T-helper 2 cell treated with Interferon-gamma antibody and Interleukin-4, amounts not matched to agents 5 μg/mL and 100 μg/mL, for 36 hours (primary cell): ENCODE data around the gene OBSCN.
A peak's percentile ranks its signal among the peaks of the same experiment; 100 is the strongest.

Source experiments
- DNase-seq: peaks from one replicate; pipeline ENCODE4 v3.0.0; 2021; ENCODE audit warnings: low spot score
- H3K27ac Mint-ChIP-seq: one replicate; pipeline ENCODE4 v1.8.0; 2021; ENCODE audit warnings: mild to moderate bottlenecking, mixed read lengths
- H3K27me3 Mint-ChIP-seq: one replicate; pipeline ENCODE4 v1.8.0; 2021; ENCODE audit warnings: low read depth, mixed read lengths
- H3K36me3 Mint-ChIP-seq: one replicate; pipeline ENCODE4 v1.8.0; 2021; ENCODE audit warnings: low read depth, mixed read lengths
- H3K4me1 Mint-ChIP-seq: one replicate; pipeline ENCODE4 v1.8.0; 2021; ENCODE audit warnings: low read depth, mixed read lengths
- H3K4me3 Mint-ChIP-seq: one replicate; pipeline ENCODE4 v1.8.0; 2022; ENCODE audit warnings: mild to moderate bottlenecking, moderate library complexity, mixed read lengths
- H3K9me3 Mint-ChIP-seq: one replicate; pipeline ENCODE4 v1.8.0; 2021; ENCODE audit warnings: mixed read lengths

Gene OBSCN

DNA sequence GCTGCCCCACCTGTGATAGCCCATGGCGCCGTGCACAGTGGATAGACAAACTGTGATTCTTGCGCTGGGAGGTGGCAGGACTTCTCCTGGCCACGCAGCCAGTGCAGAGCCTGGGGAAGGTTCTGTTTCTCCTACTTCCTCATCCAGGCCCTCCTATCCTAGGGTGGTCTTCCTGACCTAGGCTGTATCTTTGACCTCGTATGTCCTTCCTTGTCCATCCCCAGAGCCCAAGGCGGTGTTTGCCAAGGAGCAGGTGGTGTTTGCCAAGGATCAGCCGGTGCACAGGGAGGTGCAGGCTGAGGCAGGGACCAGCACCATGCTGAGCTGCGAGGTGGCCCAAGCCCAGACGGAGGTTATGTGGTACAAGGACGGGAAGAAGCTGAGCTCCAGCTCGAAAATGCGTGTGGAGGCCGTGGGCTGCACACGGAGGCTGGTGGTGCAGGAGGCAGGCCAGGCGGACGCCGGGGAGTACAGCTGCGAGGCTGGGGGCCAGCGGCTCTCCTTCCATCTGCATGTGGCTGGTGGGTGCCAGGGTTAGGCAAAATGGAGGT lies 63.9 kb downstream of the OBSCN start:
- Mint-ChIP-seq H3K36me3 (no peaks in the 10 kb centered on the region), H3K27ac (no peak overlapping the region), H3K27me3 (no peaks in the 10 kb centered on the region), H3K4me3 (no peak overlapping the region), H3K4me1 (peaks cover 9% of the 10 kb centered on the region), H3K9me3 (no peaks in the 10 kb centered on the region)
- DNase-seq, result no peak

DNA sequence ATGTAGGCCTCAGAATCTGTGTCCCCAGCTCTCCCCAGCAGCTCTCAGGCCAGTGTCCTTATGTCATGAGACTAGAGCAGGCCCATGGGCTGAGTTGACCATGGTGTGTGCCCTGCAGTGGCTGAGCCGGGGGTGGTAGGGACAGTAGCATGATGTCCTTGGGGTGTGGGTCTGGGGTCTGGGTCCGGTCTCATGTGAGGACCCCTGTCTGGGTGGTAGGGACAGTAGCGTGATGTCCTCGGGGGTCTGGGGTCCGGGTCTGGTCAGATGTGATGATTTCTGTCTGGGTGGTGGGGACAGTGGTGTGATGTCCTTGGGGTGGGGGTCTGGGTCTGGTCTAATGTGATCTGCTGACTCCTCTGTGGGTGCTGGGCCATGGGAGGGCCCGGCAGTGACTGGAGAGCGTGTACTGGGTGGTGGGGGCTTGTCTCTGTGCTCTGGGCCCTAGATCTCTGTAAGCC lies 64.5 kb downstream of the OBSCN start:
- no peak overlapping the region for H3K4me3 Mint-ChIP-seq
- no peaks in the 10 kb centered on the region for H3K36me3 Mint-ChIP-seq
- no peaks in the 10 kb centered on the region for H3K9me3 Mint-ChIP-seq
- H3K27me3 Mint-ChIP-seq, result no peaks in the 10 kb centered on the region
- no peak for DNase-seq
- H3K4me1 Mint-ChIP-seq, result peaks cover 9% of the 10 kb centered on the region
- no peak overlapping the region for H3K27ac Mint-ChIP-seq

DNA sequence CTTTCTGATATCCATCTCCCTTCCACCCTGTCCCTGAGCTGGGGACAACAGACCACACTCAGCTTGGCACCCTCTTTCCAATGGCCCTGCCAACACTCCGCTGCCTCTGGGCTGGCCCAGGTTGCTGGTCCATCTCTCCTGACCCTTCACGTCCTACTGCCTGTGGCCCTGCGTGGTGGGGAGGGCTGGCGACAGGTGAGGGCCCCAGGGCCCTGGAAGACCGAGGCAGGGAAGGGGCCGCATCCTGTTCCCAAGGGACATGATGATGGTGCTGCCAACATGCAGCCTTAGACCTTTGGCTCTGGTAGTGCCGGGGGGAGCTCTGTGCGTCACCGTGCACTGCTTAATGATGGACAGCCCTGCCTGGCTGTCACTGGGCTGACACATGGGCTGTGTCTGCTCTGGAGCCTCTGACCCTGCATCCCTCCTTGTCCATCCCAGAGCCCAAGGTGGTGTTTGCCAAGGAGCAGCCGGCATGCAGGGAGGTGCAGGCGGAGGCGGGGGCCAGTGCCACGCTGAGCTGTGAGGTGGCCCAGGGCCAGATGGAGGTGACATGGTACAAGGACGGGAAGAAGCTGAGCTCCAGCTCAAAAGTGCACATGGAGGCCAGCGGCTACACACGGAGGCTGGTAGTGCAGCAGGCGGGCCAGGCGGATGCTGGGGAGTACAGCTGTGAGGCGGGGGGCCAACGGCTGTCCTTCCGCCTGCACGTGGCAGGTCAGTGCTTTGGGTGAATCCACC lies 65.2 kb downstream of the OBSCN start:
- H3K4me3 Mint-ChIP-seq, result no peak overlapping the region
- no peak overlapping the region for H3K27ac Mint-ChIP-seq
- H3K4me1 Mint-ChIP-seq, result peaks cover 6% of the 10 kb centered on the region
- no peaks in the 10 kb centered on the region for H3K27me3 Mint-ChIP-seq
- H3K36me3 Mint-ChIP-seq, result no peaks in the 10 kb centered on the region
- DNase-seq, result no peak
- no peaks in the 10 kb centered on the region for H3K9me3 Mint-ChIP-seq

DNA sequence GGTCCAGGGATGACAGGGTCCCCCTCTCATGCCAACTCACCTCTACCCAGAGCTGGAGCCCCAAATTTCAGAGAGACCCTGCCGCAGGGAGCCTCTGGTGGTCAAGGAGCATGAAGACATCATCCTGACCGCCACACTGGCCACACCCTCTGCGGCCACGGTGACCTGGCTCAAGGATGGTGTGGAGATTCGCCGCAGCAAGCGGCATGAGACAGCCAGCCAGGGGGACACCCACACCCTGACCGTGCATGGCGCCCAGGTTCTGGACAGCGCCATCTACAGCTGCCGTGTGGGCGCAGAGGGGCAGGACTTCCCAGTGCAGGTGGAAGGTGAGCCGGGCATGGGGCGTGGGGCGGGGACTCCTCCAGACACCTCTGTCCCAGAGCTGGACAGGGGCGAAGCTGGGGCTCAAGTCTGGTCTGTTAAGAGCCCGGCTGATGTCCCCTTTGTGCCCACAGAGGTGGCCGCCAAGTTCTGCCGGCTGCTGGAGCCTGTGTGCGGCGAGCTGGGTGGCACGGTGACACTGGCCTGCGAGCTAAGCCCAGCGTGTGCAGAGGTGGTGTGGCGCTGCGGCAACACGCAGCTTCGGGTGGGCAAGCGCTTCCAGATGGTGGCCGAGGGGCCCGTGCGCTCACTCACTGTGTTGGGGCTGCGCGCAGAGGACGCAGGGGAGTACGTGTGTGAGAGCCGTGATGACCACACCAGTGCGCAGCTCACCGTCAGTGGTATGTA lies 66.0 kb downstream of the OBSCN start:
- Mint-ChIP-seq H3K27ac (no peak overlapping the region), H3K4me3 (no peak overlapping the region), H3K36me3 (no peaks in the 10 kb centered on the region), H3K9me3 (no peaks in the 10 kb centered on the region), H3K4me1 (peaks cover 6% of the 10 kb centered on the region), H3K27me3 (no peaks in the 10 kb centered on the region)
- no peak for DNase-seq

DNA sequence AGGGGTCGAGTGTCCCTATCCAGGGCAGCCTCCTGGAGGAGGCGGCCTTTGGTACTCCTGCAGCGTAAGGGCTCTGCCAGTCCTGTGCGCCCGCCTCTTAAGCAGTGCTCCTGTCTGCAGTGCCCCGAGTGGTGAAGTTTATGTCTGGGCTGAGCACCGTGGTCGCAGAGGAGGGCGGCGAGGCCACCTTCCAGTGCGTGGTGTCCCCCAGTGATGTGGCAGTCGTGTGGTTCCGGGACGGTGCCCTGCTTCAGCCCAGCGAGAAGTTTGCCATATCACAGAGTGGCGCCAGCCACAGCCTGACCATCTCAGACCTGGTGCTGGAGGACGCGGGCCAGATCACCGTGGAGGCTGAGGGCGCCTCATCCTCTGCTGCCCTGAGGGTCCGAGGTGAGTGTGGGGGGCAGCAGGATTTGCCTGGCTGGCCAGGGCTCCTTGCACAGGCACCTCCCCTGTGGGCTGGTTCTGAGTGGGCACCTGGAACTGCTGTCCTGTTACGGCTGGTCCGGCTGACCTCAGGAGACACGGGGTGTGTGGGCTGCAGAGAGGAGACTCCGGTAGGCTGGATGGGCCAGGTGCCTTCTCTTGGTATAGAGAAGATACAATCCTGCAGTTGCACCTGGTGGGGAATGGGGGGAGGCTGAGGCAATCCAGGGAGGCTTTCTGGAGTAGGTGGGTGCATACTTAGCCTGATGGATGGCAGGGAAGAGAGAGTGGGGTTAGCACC lies 66.8 kb downstream of the OBSCN start:
- H3K27ac Mint-ChIP-seq, result peak overlapping the region; percentile 52
- no peaks in the 10 kb centered on the region for H3K9me3 Mint-ChIP-seq
- H3K27me3 Mint-ChIP-seq, result no peaks in the 10 kb centered on the region
- peak overlapping the region; percentile 76 for H3K4me3 Mint-ChIP-seq
- H3K4me1 Mint-ChIP-seq, result peaks cover 6% of the 10 kb centered on the region
- DNase-seq, result no peak
- no peaks in the 10 kb centered on the region for H3K36me3 Mint-ChIP-seq

DNA sequence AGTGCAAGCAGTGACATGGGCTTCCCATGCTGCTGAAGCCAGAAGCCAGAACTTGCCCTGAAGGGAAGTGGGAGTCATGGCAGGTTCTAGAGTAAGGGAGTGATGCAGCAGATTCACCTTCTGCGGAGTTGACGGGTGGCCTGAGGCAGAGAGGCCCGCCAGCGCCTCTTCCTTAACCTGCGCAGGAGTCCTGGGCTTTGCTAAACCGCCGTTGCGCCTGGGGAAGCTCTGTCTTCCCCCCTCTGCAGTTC lies 67.3 kb downstream of the OBSCN start:
- H3K27me3 Mint-ChIP-seq, result no peaks in the 10 kb centered on the region
- H3K27ac Mint-ChIP-seq, result peak overlapping the region; percentile 52
- peak overlapping the region; percentile 76 for H3K4me3 Mint-ChIP-seq
- no peaks in the 10 kb centered on the region for H3K36me3 Mint-ChIP-seq
- peaks cover 6% of the 10 kb centered on the region for H3K4me1 Mint-ChIP-seq
- DNase-seq, result no peak
- H3K9me3 Mint-ChIP-seq, result no peaks in the 10 kb centered on the region

DNA sequence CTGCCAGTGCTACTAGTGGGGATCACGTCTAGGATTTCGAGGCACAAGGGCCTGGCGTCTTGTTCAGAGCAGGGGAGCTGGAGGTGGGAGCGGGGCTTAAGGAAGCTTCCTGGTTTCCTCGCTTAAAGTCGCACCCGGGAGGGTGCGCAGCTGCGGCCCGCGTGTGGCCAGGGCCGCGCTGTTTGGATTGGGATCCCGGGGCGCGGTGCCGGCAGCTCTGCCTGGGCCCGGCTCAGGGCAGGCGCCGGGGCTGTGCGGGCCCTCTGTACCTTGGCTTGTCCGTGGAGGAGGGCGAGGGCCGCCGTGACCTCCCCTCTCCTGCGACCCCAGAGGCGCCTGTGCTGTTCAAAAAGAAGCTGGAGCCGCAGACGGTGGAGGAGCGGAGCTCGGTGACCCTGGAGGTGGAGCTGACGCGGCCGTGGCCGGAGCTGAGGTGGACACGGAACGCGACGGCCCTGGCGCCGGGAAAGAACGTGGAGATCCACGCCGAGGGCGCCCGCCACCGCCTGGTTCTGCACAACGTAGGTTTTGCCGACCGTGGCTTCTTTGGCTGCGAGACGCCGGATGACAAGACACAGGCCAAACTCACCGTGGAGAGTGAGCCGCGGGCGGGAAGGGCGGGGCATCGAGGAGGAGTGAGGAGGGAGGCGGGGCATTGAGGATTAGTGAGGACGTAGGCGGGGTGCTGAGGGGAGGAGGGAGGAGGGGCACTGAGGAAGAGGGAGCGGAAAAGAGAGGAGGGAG lies 67.8 kb downstream of the OBSCN start:
- H3K4me3 Mint-ChIP-seq, result peak overlapping the region; percentile 76
- H3K9me3 Mint-ChIP-seq, result no peaks in the 10 kb centered on the region
- peak overlapping the region; percentile 52 for H3K27ac Mint-ChIP-seq
- peaks cover 6% of the 10 kb centered on the region for H3K4me1 Mint-ChIP-seq
- no peaks in the 10 kb centered on the region for H3K27me3 Mint-ChIP-seq
- no peaks in the 10 kb centered on the region for H3K36me3 Mint-ChIP-seq
- DNase-seq, result peak; percentile 74

DNA sequence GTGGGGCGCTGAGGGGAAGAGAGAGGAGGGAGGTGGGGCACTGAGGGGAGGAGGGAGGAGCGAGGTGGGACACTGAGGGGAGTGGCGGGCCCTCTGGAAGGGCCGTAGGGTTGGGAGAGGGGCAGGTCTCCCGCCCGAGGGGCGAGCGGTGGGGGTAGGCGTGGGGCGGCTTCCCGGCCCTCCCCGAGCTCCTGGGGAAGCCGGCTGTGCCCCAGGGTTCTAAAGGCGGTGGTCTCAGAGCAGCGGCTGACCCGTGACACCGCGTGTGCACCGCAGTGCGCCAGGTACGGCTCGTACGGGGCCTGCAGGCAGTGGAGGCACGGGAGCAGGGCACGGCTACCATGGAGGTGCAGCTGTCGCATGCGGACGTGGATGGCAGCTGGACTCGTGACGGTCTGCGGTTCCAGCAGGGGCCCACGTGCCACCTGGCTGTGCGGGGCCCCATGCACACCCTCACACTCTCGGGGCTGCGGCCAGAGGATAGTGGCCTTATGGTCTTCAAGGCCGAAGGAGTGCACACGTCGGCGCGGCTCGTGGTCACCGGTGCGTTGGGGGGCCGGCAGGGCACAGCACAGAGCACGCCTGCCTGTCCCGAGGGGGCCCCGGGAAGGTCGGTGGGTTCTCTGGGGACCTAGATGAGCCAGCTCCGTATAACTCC lies 68.5 kb downstream of the OBSCN start:
- Mint-ChIP-seq H3K27me3 (no peaks in the 10 kb centered on the region), H3K4me3 (peak overlapping the region; percentile 76), H3K36me3 (no peaks in the 10 kb centered on the region), H3K4me1 (peaks cover 6% of the 10 kb centered on the region), H3K27ac (peak overlapping the region; percentile 17), H3K9me3 (no peaks in the 10 kb centered on the region)
- no peak for DNase-seq

DNA sequence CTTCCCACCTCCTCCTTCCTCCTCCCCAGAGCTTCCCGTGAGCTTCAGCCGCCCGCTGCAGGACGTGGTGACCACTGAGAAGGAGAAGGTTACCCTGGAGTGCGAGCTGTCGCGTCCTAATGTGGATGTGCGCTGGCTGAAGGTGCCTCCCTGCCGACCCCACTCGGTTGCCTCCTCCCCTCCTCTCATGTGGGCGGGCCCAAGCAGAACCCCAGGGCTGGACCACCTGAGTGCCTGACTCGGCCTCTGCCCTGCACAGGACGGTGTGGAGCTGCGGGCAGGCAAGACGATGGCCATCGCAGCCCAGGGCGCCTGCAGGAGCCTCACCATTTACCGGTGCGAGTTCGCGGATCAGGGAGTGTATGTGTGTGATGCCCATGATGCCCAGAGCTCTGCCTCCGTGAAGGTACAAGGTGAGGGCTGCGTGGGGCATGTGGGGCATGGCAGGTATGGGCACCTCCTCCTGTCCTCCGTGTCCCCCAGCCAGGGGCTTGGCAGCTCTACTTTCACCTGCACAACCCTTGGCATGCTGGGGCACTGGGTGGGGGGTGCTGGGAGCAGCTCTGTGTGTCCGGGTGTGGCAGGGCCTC lies 69.2 kb downstream of the OBSCN start:
- DNase-seq, result no peak
- H3K27ac Mint-ChIP-seq, result no peak overlapping the region
- H3K4me3 Mint-ChIP-seq, result no peak overlapping the region
- no peaks in the 10 kb centered on the region for H3K9me3 Mint-ChIP-seq
- H3K4me1 Mint-ChIP-seq, result peaks cover 6% of the 10 kb centered on the region
- H3K27me3 Mint-ChIP-seq, result no peaks in the 10 kb centered on the region
- no peaks in the 10 kb centered on the region for H3K36me3 Mint-ChIP-seq

DNA sequence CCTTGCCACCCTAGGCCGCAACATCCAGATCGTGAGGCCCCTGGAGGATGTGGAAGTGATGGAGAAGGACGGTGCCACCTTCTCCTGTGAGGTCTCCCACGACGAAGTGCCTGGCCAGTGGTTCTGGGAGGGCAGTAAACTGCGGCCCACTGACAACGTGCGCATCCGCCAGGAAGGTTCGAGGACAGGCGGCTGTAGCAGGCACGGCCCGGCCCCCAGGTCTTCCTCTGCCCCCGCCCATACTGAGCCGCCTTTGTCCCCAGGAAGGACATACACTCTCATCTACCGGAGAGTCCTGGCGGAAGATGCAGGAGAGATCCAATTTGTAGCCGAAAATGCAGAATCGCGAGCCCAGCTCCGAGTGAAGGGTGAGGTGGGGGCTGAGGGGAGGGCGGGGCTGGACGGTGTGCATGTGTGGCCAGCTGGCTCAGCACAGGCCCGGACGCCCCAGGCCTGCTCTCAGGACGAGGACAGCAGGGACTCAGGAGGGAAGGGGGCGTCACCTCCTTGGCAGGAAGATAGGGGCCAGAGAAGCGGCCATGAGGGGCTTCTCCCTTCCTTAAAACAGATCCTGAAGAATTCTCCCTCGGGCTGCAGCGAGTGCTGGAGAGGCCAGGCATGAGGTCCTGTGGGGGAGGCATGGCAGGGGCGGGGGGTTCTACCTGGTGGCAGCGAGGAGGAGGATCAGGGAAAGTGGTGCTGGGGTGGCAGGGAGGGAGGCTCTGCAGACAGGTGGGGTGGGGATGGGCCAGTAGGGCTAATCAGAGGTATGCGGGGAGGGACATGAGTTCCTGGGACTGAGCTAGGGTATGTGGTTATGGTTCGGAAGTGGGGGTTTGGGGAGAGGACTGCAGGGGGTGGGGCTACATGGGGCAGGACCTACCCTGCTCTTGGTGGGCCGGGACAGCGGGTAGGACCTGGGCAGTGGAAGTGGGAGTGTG lies 69.9 kb downstream of the OBSCN start:
- Mint-ChIP-seq H3K9me3 (no peaks in the 10 kb centered on the region), H3K27me3 (no peaks in the 10 kb centered on the region), H3K4me1 (peaks cover 6% of the 10 kb centered on the region), H3K27ac (no peak overlapping the region), H3K36me3 (no peaks in the 10 kb centered on the region), H3K4me3 (no peak overlapping the region)
- DNase-seq, result no peak

DNA sequence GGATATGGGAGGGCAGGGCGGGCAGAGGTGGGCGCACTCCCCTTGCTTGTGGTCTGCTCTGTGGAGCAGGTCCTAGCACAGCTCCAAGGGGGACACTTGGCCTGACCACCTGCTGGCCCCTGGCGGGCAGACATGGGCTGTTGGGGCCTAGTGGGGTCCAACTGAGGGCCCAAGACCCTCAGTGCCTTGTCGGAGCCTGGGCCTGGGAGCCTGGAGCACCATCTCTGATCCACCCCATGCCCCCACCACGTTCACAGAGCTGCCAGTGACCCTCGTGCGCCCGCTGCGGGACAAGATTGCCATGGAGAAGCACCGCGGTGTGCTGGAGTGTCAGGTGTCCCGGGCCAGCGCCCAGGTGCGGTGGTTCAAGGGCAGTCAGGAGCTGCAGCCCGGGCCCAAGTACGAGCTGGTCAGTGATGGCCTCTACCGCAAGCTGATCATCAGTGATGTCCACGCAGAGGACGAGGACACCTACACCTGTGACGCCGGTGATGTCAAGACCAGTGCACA lies 70.6 kb downstream of the OBSCN start:
- peaks cover 6% of the 10 kb centered on the region for H3K4me1 Mint-ChIP-seq
- DNase-seq, result no peak
- no peaks in the 10 kb centered on the region for H3K27me3 Mint-ChIP-seq
- no peaks in the 10 kb centered on the region for H3K36me3 Mint-ChIP-seq
- H3K9me3 Mint-ChIP-seq, result no peaks in the 10 kb centered on the region
- no peak overlapping the region for H3K4me3 Mint-ChIP-seq
- no peak overlapping the region for H3K27ac Mint-ChIP-seq

DNA sequence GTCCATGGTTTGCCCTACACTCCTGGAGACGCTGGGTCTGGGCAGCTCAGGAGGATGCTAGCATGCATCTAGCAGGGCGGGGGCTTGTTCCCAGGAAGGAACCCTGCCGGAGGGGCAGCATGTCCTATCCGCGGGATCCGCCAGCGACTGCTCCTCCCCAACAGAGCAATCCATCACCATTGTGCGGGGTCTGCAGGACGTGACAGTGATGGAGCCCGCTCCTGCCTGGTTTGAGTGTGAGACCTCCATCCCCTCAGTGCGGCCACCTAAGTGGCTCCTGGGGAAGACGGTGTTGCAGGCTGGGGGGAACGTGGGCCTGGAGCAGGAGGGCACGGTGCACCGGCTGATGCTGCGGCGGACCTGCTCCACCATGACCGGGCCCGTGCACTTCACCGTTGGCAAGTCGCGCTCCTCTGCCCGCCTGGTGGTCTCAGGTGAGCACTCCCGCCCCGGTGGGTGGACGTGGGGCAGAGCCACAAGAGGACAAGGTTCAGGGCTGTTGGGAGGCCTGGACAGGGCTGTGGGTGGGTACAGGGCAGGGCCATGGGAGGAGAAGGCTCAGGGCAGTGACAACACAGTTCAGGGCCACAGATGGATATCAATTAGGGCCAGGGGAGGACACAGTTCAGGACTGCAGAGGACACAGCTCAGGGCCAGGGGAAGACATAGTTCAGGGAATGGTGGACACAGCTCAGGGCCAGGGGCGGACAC lies 71.3 kb downstream of the OBSCN start:
- DNase-seq, result no peak
- Mint-ChIP-seq H3K4me1 (peaks cover 6% of the 10 kb centered on the region), H3K36me3 (no peaks in the 10 kb centered on the region), H3K27me3 (no peaks in the 10 kb centered on the region), H3K4me3 (no peak overlapping the region), H3K9me3 (no peaks in the 10 kb centered on the region), H3K27ac (no peak overlapping the region)
